Measurements from ENCODE around the gene PKMYT1.

- TF ChIP-seq POLR2A (IDR thresholded peaks at IDR 0.05): no peak
- TF ChIP-seq CTCF (IDR thresholded peaks at IDR 0.05): no peak
Observed at GRCh38 chr16:2973605-2974318, 6.5 kb downstream of the PKMYT1 start.

Measured in testis (tissue), 2 donors.